Measurements from ENCODE around the gene SEMA5B.

The SEMA5B gene

GRCh38 chr3:122886251-122886650 is 141.3 kb downstream of the SEMA5B start:
- DNase-seq: no peak

DNA sequence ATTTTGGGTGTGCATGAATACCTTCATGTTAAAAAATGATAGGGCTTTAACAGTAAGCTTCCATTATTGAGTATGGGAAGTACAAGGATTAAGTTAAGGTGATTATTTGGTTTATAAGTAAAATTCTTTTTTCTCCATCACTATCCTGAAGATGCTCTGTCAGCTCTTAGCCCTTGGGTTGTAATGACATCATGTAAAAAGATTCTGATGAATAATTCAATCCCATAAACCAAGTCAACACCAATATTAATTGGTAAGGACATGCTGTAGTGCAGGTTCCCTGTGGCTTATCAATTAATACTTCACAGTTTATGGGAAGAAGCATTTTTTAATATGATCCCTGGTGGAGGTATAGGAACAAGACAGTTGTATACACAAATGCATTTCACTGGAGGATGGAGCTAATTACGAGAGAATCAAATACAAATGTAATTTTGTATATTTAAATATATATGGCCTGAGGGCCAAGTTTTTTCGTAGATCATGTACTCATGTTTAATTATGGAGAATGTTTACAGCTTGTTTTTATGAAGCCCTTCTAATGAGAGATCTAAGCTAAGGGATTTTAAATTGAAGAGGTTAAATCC is 145.1 kb downstream of the SEMA5B start:
- no peak for DNase-seq

- DNase-seq: no peak
These were observed 146.9 kb downstream of the SEMA5B start for GRCh38 chr3:122880624-122881023.

GRCh38 chr3:122880173-122880572 is 147.4 kb downstream of the SEMA5B start:
- no peak for DNase-seq

DNA sequence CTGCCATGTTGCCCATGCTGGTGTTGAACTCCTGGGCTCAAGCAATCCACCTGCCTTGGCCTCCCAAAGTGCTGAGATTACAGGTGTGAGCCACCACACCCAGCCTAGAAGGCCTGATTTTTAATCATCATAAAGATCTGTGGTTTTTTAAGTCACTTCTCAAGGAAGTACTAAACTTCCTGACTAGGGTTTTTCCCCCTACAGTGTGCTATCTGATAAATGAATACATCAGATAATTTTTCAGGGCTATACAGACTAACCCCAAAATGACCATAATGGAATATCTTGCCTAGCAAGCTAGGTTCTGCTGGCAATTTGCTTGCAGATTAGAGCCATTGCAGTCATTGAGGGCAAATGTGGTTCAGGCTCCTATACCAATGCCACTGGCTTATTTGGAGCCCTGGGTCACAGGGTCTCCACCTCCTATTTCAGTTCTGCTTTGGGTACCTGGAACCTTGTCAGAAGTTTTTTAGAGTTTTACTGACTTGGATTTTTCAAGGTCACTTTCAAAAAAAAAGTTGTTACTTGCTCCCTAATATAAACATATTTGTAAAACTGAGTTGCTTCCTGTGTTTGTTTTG is 151.9 kb downstream of the SEMA5B start:
- no peak for DNase-seq

GRCh38 chr3:122873741-122874515 is 153.6 kb downstream of the SEMA5B start:
- no peak for DNase-seq

DNA sequence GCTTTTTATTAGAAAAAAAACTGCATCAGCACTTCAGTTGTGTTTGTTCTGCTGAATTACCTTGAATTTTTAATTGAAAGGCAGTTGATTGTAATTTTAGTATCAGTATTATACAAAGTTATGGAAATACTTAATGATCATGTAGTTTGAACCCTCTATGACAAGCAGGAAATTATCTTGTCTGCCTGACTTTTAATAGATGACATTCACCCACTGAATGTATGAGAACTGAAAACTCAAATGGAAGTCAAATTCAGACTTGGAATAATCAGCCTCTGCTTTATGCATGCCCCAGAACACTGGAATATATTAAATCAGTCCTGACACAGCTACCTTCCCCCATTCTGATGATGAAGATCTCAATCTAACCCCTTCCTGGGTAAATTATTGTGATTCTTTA is 159.2 kb downstream of the SEMA5B start:
- no peak for DNase-seq

DNA sequence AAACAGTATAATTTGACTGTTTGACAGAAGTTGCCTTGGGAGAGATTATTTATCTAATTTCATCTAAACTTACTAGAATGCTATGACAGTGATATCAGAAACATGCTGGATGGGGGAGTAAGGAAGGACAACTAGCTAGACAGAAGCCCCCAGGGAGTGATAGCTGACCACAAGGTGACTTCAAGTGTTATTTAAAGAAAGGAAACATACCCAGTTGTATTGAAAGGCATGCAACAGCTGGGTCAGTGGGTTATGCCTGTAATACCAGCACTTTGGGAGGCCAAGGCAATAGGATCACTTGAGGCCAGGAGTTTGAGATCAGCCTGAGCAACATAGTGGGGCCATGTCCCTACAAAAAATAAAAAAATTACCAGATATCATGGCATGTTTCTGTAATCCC is 163.1 kb downstream of the SEMA5B start:
- no peak for DNase-seq

DNA sequence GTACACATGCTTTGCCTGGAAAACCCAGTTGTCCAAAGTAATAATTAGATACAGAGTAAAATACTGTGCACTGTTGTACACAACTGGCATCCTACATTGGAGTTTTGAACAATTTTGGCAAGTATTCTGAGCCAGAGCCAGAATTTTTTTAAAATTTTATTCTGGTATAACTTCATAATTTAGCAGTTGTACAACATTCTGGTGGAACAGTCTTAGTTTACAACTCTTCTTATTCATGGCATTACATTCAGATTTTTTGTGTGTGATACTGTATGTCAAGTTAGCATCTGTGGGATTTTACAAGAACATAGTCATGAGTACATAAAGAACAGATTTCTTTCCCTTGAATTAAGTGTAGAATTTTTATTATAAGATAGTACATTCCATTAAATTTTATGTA is 165.2 kb downstream of the SEMA5B start:
- DNase-seq: no peak

All from GDM1 (cell line).